HepG2 (cell line): ENCODE results near the gene RAPSN. TPM values are rescaled to one million over a fixed set of nuclear protein-coding genes. Genes with fewer than 3 reads are reported as not detected.

Source experiments
- ARNTL ChIP-seq: sonication (generic); formaldehyde crosslinking; IDR thresholded peaks from 2 replicates; pipeline ENCODE4 v1.4.0; 2020; ENCODE audit warnings: mild to moderate bottlenecking, missing genetic modification reagents
- CERS6 ChIP-seq: sonication (generic); formaldehyde crosslinking; IDR thresholded peaks from 2 replicates; pipeline ENCODE4 v1.5.0; 2020; ENCODE audit warnings: missing genetic modification reagents
- EED ChIP-seq: sonication (generic); formaldehyde crosslinking; IDR thresholded peaks from 2 replicates; pipeline ENCODE4 v1.5.0; 2020; ENCODE audit warnings: mild to moderate bottlenecking, missing genetic modification reagents
- HMGXB4 ChIP-seq, 2 experiments: sonication (generic) in 1 of 2; formaldehyde crosslinking in 1 of 2; IDR thresholded peaks; 2 replicates each; pipeline versions ENCODE4 v1.4.0 to v1.6.1; 2018 to 2020; ENCODE audit warnings: missing genetic modification reagents in 2 of 2, borderline replicate concordance in 1 of 2, low read depth in 1 of 2, mild to moderate bottlenecking in 1 of 2, missing biosample characterization in 1 of 2
- KMT2A ChIP-seq: sonication (generic); formaldehyde crosslinking; IDR thresholded peaks from 2 replicates; pipeline ENCODE4 v1.4.0; 2020; ENCODE audit warnings: missing genetic modification reagents
- NFATC3 ChIP-seq: sonication (generic); formaldehyde crosslinking; IDR thresholded peaks from 2 replicates; pipeline ENCODE4 v1.5.1; 2020; ENCODE audit warnings: mild to moderate bottlenecking, missing genetic modification reagents
- NR2F6 ChIP-seq, 2 experiments: IDR thresholded peaks; 2 replicates each; pipeline ENCODE4 v1.6.1; 2016; ENCODE audit warnings: antibody characterized with exemption in 1 of 2, mild to moderate bottlenecking in 1 of 2
- POLR2G ChIP-seq: fragments of 200-400 bp; formaldehyde crosslinking; IDR thresholded peaks from 2 replicates; pipeline ENCODE4 v1.6.1; 2018; ENCODE audit warnings: mild to moderate bottlenecking, low read depth, low read length, moderate library complexity
- SKI ChIP-seq: fragments of 450-650 bp; IDR thresholded peaks from one replicate; pipeline ENCODE4 v1.6.1; 2018; ENCODE audit warnings: mild to moderate bottlenecking; ENCODE audit not compliant: partially characterized antibody
- SP1 ChIP-seq, 2 experiments: fragments of 450-650 bp in 1 of 2; sonication (generic) in 1 of 2; formaldehyde crosslinking in 1 of 2; IDR thresholded peaks; 2 replicates each; pipeline versions ENCODE4 v1.4.0 to v1.6.1; 2016 to 2020; ENCODE audit warnings: missing genetic modification reagents in 1 of 2
- TMF1 ChIP-seq: sonication (generic); formaldehyde crosslinking; IDR thresholded peaks from 2 replicates; pipeline ENCODE4 v1.8.1; 2022; ENCODE audit warnings: low read depth, missing genetic modification reagents
- TRIM24 ChIP-seq: sonication (generic); formaldehyde crosslinking; IDR thresholded peaks from 2 replicates; pipeline ENCODE4 v1.8.0; 2022; ENCODE audit warnings: mild to moderate bottlenecking, missing genetic modification reagents
- ZFY ChIP-seq: sonication (generic); formaldehyde crosslinking; IDR thresholded peaks from 2 replicates; pipeline ENCODE4 v1.4.0; 2020; ENCODE audit warnings: missing genetic modification reagents
- ZNF280D ChIP-seq: sonication (generic); formaldehyde crosslinking; IDR thresholded peaks from 2 replicates; pipeline ENCODE4 v1.5.1; 2020; ENCODE audit warnings: mild to moderate bottlenecking, missing genetic modification reagents
- ZNF33B ChIP-seq: sonication (generic); formaldehyde crosslinking; IDR thresholded peaks from 2 replicates; pipeline ENCODE4 v1.5.1; 2020; ENCODE audit warnings: mild to moderate bottlenecking, missing genetic modification reagents
- ZNF552 ChIP-seq: sonication (generic); formaldehyde crosslinking; IDR thresholded peaks from 2 replicates; pipeline ENCODE4 v1.9.0; 2022; ENCODE audit warnings: missing genetic modification reagents, mild to moderate bottlenecking, borderline replicate concordance
- ZNF629 ChIP-seq: sonication (generic); formaldehyde crosslinking; conservative IDR thresholded peaks from 2 replicates; pipeline ENCODE4 v1.5.0; 2020; ENCODE audit warnings: missing genetic modification reagents
- ZNF709 ChIP-seq: sonication (generic); formaldehyde crosslinking; IDR thresholded peaks from 2 replicates; pipeline ENCODE4 v1.5.0; 2020; ENCODE audit warnings: mild to moderate bottlenecking, missing genetic modification reagents
- ZNF781 ChIP-seq: sonication (generic); formaldehyde crosslinking; IDR thresholded peaks from 2 replicates; pipeline ENCODE4 v1.5.1; 2020; ENCODE audit warnings: borderline replicate concordance, mild to moderate bottlenecking, missing genetic modification reagents; ENCODE audit errors: not compliant biosample characterization
- polyA plus RNA-seq, 8 experiments: library from polyadenylated mRNA; depleted of rRNA in 3 of 8; stranded (reverse) in 7 of 8; unstranded in 1 of 8; fragments of >200 nt; fragmentation: Illumina TruSeq in 4 of 8; extraction: Trizol in 4 of 8; gene quantifications; 2 replicates each; pipeline versions ENCODE4 v1.2.1 to v1.2.3, GENCODE V29; 2011 to 2016; ENCODE audit warnings: low read depth in 4 of 8, missing spikeins in 1 of 8, mixed read lengths in 1 of 8; ENCODE audit not compliant: insufficient read depth in 1 of 8
- total RNA-seq, 5 experiments: library from RNA; depleted of rRNA; stranded (reverse); fragments of >200 nt; fragmentation: Illumina TruSeq; extraction: Trizol; gene quantifications; 2 replicates each; pipeline ENCODE4 v1.2.3, GENCODE V29; 2016; ENCODE audit warnings: low read depth in 1 of 5
- TF ChIP-seq, protein P1 (sequence below): IDR thresholded peaks from 2 replicates; pipeline ENCODE4 v1.6.1; 2012; ENCODE audit warnings: inconsistent platforms
- TF ChIP-seq, protein P2 (sequence below): sonication (generic); formaldehyde crosslinking; IDR thresholded peaks from 2 replicates; pipeline ENCODE4 v1.5.0; 2020; ENCODE audit warnings: missing genetic modification reagents
- TF ChIP-seq, protein P3 (sequence below): sonication (generic); formaldehyde crosslinking; IDR thresholded peaks from 2 replicates; pipeline ENCODE4 v1.8.1; 2023; ENCODE audit warnings: mild to moderate bottlenecking, moderate library complexity, missing genetic modification reagents

RAPSN gene
- total and polyA plus RNA-seq, 2 of the 13 experiments (the other 11 are each of a cell fraction or from before 2014, with no cell fraction given), result 0.15 to 1.2 TPM

- TF ChIP-seq, protein P1, sequence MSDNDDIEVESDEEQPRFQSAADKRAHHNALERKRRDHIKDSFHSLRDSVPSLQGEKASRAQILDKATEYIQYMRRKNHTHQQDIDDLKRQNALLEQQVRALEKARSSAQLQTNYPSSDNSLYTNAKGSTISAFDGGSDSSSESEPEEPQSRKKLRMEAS, result no peak; the same call in 1 of the 2 replicates
- TF ChIP-seq ZNF280D (CRISPR knock-in tag) (no peak), SP1 (IDR thresholded peaks at IDR 0.05) (no peak), SP1 (CRISPR knock-in tag; IDR thresholded peaks at IDR 0.05) (no peak), POLR2G (peak; percentile 79), KMT2A (CRISPR knock-in tag) (0 out of 2 replicates have a peak, but pooled peaks have one; percentile 17), ZFY (CRISPR knock-in tag) (peak; percentile 94), NR2F6 (IDR thresholded peaks at IDR 0.05) (peak; percentile 74), NR2F6 (CRISPR knock-in tag; IDR thresholded peaks at IDR 0.05) (peak; percentile 72), ARNTL (CRISPR knock-in tag) (no peak), ZNF781 (no peak), CERS6 (CRISPR knock-in tag) (no peak), ZNF629 (CRISPR knock-in tag) (peak; percentile 46), ZNF709 (peak; percentile 53), TRIM24 (CRISPR knock-in tag) (no peak), SKI (no peak), ZNF552 (CRISPR knock-in tag) (no peak; the same call in 1 of the 2 replicates), EED (CRISPR knock-in tag) (no peak), ZNF33B (CRISPR knock-in tag) (no peak), TMF1 (CRISPR knock-in tag) (no peak), HMGXB4 (CRISPR knock-in tag; IDR thresholded peaks at IDR 0.05; ENCODE audit: borderline replicate concordance in 1 of 2, low read depth in 1 of 2) (peak; percentile 11 to 67; a peak in 1 of 4 replicates), NFATC3 (no peak)
- TF ChIP-seq, protein P2, sequence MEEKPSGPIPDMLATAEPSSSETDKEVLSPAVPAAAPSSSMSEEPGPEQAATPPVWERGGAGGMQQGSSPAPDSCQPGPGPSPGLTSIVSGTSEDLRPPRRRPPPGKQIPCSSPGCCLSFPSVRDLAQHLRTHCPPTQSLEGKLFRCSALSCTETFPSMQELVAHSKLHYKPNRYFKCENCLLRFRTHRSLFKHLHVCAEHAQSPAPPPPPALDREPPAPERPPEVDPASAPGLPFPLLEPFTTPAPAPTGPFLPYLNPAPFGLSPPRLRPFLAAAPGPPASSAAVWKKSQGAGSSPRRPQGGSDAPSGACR, result no peak; the same call in 1 of the 2 replicates
- TF ChIP-seq, protein P3, sequence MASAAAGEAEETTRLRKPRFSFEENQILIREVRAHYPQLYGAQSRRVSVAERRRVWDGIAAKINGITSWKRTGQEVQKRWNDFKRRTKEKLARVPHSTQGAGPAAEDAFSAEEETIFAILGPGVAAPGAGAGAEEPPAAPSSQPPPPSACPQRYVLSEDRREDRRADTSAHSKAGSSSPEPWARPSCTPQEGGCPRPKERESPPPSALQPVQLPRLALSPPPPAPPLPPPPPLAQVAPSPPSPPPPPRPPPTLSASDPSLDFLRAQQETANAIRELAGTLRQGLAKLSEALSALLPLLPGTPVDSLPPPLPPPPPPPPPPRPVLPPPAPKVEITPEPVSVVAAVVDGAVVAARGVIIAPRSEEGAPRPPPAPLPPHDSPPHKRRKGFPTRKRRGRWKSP (CRISPR knock-in tag), result peak; percentile 81; the same call in 1 of the 2 replicates
Measured at GRCh38 chr11:47437746-47438418, 11.1 kb downstream of the RAPSN start (continued).
